GM12892 (cell line): ENCODE results near the gene IL24.

Experiments
- POLR2A ChIP-seq: IDR thresholded peaks from 2 replicates; pipeline ENCODE4 v1.6.1; 2011; ENCODE audit warnings: low read depth, low read length, control low read depth
- POLR2AphosphoS5 ChIP-seq: IDR thresholded peaks from 2 replicates; pipeline ENCODE4 v1.6.1; 2011; ENCODE audit warnings: low read depth, low read length, control low read depth
- TAF1 ChIP-seq: IDR thresholded peaks from 2 replicates; pipeline ENCODE4 v1.6.1; 2011; ENCODE audit warnings: low read depth, mild to moderate bottlenecking, control low read depth, low read length, borderline replicate concordance

- no peak for TF ChIP-seq TAF1
- no peak for TF ChIP-seq POLR2A
- TF ChIP-seq POLR2AphosphoS5: no peak
These were observed 54.9 kb downstream of the IL24 start for GRCh38 chr1:206952171-206952570.
